GM18867 (cell line): Measurements from ENCODE around the gene TMEM63C.

Source experiments
- ATAC-seq: cut with Tn5 transposase; IDR thresholded peaks from one replicate; pipeline ENCODE4 v1.9.1; 2021; ENCODE audit warnings: mild to moderate bottlenecking, moderate library complexity; ENCODE audit not compliant: unreplicated experiment

Gene TMEM63C, protein sequence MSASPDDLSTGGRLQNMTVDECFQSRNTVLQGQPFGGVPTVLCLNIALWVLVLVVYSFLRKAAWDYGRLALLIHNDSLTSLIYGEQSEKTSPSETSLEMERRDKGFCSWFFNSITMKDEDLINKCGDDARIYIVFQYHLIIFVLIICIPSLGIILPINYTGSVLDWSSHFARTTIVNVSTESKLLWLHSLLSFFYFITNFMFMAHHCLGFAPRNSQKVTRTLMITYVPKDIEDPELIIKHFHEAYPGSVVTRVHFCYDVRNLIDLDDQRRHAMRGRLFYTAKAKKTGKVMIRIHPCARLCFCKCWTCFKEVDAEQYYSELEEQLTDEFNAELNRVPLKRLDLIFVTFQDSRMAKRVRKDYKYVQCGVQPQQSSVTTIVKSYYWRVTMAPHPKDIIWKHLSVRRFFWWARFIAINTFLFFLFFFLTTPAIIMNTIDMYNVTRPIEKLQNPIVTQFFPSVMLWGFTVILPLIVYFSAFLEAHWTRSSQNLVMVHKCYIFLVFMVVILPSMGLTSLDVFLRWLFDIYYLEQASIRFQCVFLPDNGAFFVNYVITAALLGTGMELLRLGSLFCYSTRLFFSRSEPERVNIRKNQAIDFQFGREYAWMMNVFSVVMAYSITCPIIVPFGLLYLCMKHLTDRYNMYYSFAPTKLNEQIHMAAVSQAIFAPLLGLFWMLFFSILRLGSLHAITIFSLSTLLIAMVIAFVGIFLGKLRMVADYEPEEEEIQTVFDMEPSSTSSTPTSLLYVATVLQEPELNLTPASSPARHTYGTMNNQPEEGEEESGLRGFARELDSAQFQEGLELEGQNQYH

DNA sequence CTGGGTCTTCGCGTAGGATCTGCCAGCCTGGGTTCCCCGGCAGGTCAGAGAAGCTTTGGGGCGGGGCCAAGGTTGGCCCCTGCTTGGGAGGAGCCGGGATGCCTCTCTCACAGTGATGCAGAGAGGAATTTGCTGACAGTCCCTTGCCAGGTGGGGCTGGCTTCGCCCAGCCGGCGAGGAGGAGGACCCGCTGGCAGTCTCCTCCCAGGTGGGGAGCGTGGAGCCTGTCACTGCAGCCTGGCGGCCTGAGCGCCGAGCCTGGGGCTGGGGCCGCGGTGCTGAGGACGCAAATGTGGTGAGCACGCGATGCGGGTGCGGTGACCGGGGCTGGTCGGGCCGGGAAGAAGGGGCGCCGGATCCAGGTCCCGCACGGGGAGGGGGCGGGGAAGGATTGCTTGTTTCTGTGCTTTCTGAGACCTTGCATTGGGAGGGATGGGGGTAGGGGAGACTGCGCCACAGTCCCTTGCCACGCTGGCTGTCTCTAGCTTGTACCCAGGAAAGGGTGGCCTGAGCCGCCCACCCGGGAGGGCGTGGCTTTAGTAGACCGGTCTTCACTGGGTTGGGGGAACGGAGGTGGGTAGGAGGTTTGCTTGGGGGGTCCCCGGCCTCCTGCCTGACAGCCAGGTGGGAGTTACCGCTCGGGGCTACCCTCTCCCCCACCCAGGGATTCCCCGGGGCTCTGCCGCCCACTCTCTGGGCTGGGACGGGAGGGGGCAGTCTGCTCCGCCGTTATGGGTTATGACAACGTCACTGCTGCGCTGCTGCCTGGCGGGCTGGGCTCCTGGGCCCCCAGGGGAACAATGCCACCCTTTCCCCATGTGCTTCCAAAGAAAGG is at the start of gene TMEM63C:
TSS of gene TMEM63C (plus strand) at position 196 of the 835 bp plus-strand sequence. CDS start 37,016 bp downstream, outside the sequence.
- peak; percentile 83 for ATAC-seq

DNA sequence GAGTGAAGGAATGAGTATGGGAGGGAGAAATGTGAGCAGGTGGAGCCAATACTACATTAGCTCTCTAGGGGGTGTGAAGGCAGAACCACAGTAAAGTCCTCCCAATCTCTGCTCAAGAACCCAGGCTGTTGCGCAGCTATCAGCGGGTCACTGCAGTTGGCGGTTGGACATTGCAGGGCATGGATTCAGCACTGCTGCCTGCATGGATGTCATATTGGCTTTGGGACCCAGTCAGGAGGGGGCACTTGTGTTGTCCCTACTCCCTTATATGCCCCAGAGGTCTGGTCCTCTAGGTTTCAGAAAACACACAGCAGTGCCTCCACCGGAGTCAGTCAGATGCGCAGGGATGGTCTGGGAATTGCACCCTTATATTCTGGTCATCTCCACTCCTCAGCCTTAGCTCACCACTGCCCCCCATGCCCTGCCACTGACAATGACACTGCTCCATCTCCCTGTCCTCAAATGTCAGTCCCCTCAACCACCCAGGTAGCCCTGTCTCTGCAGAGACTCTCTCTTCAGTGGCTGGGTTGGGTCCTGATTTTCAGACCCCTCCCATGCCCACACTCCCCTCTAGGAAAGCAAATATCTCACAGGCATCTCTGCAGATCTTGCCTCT is 49.6 kb upstream of the TMEM63C start:
- ATAC-seq, result no peak

DNA sequence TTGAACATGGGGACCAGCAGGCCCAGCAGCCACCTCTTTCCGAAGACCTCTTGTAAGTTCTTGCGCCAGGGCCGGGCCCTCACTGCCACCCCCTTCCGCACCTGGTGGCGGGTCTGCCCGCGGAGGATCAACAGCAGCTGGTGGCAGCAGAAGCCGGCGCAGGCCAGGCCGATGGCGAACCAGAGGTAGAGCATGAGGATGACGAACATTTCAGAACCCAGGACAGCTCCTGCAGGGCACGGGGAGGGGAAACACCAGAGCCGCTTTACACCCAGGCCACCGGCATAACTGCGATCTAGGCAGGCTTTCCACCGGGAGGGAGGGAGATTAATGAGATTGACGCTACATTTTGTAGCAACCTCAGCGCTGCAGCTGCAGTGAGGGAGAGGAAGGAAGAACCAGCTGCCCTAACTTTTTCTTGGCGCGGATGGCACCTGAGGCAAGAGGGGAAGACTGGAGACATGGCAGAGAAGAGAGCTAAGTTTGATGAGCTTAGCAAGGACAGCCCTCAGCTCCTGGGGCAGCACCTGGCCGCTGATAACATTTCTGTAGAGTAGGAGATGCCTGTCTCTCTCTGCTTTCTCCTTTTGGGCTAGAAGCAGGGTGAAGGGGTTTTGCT is 47.8 kb upstream of the TMEM63C start:
- ATAC-seq, result peak; percentile 56

DNA sequence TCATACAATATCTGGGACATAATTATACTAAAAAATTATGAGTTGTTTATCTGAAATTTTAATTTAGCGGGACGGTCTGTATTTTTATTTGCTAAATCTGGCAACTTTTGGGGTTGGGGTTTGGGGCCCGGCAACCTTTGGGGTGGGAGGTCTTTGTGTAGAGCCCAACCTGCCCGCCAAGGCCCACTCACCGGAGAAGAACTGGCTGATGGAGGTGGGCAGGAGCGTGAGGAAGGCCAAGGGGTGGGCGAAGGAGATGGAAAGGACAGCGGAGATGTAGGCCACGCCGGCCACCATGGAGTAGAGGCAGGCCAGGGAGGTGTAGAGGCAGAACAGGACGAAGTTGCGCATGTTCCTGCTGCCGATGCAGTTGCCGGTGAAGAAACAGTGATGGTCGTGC is 42.6 kb upstream of the TMEM63C start:
- no peak for ATAC-seq

DNA sequence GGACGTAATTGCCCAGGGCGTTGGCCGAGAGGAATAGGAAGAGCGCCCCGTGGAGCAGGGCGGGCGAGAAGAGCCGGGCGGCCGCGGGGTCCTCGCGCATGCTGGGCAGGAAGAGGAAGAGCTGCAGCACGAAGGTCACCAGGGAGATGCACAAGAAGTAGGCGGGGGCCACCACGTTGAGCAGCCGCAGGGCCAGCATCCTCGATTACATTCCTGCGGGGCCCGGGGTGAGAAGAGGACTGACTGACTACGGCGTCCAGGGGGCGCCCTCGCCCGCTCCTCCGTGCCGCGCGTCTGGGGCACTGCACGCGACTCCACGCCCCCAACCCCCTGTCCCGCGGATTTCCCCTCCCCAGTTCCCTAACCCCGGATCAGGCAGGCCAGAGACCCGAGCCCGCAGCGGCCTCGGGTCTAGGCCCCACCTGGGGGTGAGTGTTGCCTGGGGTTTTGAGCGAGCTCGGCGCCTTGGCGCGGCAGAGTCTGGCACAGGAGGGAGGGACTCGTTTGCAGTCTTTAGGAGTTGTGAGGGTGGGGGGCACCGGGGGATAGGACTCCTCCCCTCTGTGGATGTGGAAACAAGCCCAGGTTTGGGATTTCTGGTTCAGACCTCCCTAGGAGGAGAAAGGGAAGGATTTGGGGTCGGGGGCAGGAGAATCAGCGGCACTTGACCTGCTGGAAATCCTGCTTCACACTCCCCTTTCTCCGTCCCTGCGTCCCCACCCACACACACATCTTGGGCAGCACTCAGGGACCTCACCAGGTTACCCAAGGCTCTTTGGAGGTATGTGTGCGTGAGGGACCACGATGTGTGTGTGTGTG is 41.8 kb upstream of the TMEM63C start:
- ATAC-seq, result no peak

DNA sequence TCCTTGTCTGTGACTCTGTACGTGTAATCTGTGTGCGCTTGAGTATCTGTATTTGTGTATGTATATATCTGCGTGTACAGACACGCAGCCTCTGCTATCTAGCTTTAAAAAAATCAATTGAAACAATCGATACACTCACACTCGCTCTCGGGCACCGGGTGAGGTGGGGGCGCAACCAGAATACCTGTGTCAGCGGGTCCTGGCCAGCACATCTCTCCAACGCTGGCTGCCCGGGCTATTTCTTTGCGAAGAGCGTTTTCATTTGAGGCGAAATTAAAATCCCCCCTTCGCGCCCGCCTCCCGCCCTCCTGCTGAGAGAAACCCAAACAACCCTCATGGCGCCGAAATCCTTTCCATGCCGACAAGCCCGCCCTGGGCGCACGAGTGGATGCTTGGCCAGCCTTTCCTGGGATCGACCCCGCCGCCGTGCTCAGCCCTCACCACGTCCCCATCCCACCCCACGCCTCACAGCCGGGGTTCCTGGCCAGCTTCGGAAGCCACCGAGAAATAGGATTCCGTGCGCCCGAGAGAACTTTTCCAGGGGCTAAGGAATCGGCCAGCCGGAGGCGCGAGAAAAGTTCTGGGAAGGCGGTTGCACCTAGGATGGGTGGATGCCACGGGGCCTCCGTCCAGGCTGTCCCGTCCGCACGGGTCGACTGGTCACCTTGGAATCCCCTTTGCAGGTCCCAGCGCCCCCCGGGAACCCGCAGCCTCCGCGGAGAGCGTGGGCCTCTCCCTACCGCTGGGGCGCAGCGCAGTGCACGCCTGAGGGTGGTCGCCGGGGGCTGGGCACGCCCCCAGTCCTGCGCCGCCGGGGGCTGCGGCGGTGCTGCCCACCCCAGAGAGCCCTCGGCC is 41.0 kb upstream of the TMEM63C start:
- ATAC-seq, result no peak

DNA sequence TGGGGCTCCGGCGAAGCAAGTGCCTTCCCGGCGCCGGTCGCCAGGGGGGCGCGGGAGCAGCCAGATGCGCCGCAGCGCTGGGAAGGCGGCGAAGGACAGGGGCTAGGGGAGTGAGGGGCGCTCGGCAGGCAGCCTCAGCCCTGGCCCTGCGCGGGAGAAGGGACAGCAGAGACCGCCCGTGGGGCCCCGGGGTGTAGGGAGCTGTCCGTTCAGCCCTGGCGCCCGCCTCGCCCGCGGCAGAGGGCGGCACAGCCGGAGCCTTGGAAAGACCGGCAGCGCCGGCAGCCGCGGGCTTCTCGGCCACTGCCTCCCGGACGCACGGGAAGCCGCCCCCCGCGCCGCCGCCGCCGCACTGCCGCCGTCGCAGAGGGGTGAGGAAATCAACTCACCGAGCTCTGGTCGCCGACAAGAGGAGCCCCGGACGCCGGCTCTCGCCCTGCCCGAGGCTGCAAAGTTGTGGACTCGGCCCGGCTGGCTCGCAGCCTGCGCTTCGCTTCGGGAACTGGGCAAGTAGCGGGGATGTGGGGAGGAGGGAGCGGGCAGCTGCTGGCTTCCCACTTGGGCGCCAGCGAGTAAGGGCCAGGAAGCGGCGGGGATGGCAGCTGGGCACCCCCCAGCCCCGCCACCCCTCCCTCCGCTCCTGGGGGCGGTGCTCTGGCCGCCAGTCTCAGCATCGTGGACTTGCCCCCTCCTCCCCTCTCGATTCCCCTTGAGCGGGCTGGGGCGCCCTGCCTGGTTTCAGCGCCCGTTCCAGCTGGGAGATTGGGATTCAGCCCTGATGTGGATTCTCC is 40.2 kb upstream of the TMEM63C start, which contains the start of gene ZDHHC22:
TSS of gene ZDHHC22 (minus strand) at position 578 of the 791 bp plus-strand sequence. CDS start 2,053 bp downstream, outside the sequence.
- no peak for ATAC-seq

DNA sequence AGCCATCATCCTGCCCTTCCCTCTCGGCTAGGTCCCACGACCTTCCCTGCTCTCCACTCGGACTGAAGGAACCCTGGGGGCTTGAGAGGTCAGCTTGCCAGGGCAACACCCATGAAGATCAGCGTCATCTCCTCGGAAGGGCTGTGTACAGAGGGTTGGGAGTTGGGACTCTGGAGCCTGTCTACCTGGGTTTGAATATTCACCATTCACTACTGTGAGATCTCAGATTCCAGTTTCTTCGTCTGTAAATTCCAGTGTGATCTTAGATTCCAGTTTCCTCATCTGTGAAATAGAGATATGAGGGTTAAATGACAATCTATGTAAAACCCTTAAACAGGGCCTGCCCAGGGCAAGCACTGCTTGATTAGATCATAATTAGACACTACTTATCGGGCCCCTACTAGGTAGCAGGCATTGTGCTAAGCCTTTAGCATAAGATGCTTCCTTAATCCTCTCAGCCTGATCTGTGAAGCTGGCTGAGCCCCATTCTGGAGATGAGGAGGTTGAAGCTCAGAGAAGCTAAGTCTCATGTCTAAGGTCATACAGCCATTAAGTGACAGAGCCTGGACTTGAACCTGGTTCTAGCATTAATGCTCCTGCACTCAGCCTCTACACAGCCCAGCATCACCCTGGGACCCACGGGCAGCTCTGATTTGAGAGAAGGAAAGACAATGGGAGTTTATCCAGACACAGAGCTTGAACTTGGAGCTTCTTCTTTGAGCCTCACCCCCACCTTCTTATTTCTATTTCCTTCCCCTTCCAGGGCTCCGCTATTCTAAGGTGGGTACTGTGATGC is 39.4 kb upstream of the TMEM63C start:
- ATAC-seq, result no peak

DNA sequence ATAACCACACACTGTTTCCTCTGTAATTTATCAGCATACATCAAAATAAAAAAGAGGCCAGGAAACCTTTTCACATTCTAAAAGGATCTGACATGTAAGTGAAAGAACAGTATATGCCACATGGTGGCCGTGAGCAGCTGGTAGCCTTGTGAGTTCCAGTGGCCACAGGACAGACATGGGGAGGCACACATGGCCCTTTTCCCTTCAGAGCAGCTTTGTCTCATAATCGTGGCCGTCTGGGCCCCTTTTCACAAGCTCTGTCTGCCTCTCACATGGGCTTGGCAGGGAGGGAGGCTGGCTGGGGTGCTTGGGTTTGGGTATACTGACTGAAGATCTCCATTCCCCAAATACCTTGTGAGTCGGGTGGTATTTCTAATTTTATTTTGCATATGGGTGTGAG is 38.5 kb upstream of the TMEM63C start:
- no peak for ATAC-seq

DNA sequence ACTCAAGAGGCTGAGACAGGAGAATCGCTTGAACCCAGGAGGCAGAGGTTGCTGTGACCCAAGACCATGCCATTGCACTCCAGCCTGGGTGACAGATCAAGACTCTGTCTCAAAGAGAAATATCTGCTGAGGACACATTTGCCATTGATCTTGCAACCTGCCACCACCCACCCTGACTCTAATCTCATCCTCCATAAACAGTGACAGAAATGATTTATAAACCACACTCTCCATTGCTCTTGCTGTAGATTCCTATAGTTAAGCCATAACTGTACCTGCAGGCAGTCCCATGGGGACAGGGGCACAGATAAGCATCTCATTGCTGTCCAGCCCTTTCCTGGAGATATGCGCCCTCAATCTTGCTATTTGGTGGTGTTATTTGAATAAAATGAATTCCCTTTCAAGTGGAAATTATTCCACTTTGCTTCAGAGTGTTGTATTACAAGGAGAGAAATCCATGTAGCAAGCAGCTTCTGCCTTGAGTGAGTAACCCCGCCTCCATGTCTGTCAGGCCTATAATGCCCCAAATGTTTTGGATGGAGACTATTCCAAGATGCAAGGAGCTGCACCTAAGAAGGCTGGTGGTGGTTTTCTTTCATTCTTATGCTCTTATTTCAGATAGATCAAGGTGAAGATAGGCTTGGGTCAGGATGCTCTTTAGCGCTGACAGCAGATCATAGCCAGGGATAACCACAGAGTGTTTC is 37.0 kb upstream of the TMEM63C start:
- no peak for ATAC-seq

DNA sequence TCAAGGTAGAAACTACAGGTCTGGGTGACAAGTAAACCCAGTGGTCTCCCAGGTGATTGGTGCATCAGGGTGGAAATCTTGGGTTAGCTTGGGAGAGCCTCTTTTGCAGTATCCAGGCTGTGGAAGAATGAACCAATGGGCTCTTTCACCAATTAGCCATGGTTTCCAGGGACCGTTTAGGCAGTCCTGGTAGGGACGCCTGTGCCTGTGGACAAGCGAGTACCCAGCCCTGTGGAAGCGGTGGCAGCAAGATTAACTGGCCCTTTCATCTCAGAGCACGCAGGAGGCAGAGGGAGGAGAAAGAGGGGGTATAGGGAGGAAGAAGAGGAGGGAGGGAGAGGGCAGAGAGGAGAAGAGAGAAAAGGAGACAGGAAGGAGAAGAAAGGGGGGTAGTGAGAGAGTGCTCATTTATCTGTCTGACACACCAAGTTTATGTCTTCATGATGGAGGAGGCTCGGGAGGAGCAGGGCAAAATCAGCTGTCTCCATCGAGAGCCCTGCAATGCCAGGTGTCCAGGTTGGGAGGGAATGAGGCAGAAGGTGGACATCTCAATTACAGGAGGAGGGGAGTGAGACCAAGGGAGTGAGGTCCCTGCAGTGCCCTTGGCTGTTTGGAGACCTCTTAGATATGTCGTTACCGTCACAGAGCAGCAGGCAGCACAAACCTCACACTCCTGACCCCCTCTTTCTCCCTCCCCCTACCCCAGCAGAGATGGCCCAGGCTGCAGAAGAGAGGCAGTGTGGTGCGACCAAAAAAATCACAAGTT is 35.4 kb upstream of the TMEM63C start:
- no peak for ATAC-seq

DNA sequence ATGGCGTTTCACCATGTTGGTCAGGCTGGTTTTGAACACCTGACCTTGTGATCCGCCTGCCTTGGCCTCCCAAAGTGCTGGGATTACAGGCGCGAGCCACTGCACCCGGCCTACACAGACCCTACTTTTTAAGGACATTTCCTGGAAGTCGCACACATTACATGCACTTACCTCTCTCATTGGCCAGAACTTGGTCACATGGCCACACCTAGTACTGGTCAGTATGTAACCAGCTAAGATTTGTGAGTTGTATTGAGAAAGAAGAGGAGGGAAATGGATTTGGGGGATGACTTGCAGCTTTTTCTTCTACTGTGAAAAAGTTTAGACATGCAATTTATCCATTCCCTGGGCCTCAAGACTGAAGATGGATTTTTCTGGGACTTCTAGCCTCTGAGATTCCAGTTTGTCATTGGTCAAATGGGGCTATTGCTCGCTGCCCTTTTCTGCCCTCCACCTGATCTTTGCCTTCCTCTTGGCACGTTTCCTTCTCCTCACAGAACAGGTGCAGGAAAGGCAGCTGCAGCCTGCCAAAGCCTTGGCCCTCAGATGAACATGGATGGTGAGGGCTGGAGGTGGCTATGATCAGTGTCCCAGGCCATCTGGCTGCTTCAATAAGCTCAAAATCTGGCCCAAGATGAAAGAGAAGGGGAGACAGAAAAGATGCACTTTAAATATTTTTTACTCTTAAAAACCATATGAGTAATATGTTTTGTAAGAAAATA is 32.9 kb upstream of the TMEM63C start:
- no peak for ATAC-seq

DNA sequence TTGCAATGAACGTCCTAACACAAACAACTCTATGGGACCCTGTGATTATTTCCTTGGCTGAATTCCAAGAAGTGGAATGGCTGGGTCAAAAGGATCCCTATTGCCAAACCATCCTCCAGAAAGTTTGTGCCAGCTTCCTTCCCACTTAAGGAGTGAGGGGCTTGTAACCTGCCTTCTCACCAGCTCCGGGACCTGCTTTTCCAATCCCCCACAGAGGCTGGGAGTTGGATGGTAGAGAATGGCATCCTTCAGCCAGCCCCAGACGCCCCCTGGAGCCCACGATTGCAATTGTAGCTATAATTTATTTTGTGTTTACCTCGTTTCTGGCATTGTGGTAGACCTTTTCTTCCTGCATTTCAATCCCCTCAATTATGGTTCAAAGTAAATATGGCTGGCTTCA is 30.4 kb upstream of the TMEM63C start:
- ATAC-seq, result no peak

DNA sequence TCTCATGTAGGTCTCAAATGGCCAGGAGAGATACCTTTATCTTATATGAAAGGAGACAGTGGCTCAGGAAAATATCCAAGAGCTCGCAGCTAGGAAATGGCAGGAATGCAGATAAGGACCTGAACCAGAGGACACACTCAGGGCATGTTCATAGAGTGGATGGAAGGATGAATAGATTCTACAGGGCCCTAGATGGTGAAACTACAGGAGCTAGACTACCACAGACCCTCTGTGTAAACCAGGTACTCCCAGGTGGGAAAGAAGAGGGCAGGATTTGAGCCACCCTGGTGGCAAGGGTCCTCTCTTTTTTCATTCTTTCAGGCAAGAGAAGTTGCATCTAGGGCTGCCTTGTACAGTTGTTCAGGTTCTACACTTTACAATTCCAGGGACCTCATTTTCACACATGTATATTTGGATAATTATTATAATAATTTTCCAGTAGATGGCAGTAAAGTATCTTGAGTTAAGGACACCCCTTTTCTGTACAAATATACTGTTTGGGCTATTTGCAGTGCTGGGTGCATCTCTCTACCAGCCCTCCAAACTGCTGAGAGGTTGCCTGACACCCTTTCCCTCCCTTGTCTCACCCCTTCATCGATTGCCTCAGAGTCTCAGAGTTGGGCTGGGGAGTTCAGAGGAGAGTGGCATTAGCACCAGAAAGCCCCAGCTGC is 29.5 kb upstream of the TMEM63C start:
- ATAC-seq, result no peak
